Measurements from ENCODE around the gene RSPO4.

- TF ChIP-seq CTCF (IDR thresholded peaks at IDR 0.05) (no peak), POLR2A (IDR thresholded peaks at IDR 0.05) (no peak)
These were observed 3.8 kb downstream of the RSPO4 start for GRCh38 chr20:998231-998830.

Data from body of pancreas (tissue), 4 donors.